HG03196 (cell line): ENCODE data around the gene CLEC18A.
"Not testable (repeated sequence)": the region's sequence is repeated elsewhere in the genome, so short reads cannot be mapped to it uniquely, and the experiment has no call there.

ENCODE experiments used
- ATAC-seq: cut with Tn5 transposase; IDR thresholded peaks from one replicate; pipeline ENCODE4 v1.9.1; 2021; ENCODE audit not compliant: unreplicated experiment

Gene CLEC18A

GRCh38 chr16:69950411-69950810, 723 bp upstream of the CLEC18A start:
- ATAC-seq = not testable (repeated sequence)

DNA sequence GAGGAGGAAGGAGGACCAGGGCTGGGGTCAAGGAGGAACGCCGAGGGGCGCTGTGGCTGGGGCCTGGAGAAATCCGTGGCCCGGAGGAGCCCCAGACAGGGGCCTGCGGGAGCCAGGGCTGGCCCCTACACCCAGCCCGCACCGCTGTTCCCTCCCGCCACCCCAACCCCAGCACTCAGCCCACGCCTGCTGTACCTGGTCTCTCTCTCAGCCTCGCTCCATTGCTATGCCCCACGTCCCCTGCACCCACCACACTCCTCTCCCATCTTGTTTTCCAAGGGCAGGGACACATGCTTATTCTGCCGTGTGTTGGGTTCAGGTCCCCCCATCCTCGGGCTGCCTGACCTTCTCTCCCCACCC, 518 bp downstream of the CLEC18A start:
- ATAC-seq = not testable (repeated sequence)

DNA sequence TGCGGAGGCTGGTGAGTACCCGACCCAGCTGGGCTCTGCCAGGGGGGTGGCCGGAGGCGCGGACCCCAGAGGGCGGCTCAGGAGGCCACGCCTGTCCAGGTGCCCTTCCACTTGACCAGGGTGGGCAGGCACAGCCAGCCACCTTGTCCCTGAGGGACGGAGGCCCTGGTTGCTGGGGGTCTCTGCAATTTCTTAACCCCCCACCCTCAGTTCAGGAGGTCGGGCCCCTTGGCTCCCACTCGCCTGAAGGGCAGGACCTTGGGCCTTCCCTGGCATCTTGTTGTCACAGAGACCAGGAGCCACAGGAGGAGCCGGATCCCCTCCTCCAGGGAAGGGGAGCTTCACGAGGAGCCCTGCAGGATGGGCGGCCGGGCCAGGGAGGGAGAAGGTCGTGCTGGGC, 982 bp downstream of the CLEC18A start:
- not testable (repeated sequence) for ATAC-seq

- ATAC-seq = not testable (repeated sequence)
Observed at GRCh38 chr16:69952572-69953355, 1.6 kb downstream of the CLEC18A start.

DNA sequence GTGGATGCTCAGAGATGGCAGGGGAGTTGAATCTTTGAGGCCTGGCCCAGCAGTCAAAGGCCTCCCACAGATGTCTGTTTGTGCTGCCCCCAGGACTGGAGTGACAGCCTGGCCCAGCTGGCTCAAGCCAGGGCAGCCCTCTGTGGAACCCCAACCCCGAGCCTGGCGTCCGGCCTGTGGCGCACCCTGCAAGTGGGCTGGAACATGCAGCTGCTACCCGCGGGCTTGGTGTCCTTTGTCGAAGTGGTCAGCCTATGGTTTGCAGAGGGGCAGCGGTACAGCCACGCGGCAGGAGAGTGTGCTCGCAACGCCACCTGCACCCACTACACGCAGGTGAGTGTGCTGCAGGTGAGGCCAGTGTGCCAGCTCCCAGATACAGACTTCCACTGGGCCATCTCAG, 3.1 kb downstream of the CLEC18A start:
- ATAC-seq = not testable (repeated sequence)

DNA sequence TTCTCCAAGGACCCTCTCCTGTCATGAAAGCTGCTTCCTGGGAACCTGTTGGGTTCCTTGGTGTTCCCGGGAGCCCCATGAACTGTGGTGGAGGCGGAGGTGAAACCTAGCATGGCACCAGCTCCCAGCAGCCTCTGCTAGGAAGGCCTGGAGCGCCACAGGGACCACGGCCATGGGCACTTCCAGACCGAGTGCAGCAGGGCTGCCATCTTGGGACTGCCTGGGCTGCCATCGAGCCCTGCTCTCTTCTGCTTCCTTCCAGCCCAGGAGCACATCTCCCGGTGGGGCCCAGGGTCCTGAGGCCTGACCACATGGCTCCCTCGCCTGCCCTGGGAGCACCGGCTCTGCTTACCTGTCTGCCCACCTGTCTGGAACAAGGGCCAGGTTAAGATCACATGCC, 12.2 kb downstream of the CLEC18A start:
- ATAC-seq = not testable (repeated sequence)

DNA sequence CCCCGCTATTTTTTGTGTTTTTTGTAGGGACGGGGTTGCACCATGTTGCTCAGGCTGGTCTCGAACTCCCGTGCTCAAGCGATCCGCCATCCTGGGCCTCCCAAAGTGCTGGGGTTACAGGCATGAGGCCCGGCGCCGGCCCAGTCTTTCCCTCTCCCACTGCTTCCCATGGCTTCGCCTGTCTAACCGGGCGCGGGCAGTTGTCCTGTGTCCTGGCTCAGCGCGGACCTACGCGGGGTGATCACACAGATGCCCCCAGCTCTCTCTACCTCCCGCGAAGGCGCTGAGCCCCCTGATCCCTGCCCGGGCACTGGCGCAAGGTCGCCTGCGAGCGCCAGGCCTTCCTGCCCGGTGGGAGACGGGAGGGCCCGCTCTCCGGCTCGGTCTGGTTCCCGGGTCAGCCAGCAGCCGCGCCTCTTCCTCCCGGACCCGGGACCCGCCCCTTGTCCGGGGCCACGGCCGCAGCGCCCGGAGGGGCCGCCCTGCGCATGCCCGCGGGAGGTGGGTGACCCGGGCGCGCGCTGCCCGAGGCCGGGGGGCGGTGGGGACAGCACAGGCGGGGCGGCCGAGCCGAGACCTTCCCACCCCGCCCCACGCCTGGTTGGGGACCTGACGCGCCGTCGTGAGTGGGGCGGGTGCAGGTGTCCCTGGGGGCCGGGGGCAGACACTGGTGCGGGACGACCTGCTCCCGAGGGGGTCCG, 14.0 kb downstream of the CLEC18A start:
- not testable (repeated sequence) for ATAC-seq

DNA sequence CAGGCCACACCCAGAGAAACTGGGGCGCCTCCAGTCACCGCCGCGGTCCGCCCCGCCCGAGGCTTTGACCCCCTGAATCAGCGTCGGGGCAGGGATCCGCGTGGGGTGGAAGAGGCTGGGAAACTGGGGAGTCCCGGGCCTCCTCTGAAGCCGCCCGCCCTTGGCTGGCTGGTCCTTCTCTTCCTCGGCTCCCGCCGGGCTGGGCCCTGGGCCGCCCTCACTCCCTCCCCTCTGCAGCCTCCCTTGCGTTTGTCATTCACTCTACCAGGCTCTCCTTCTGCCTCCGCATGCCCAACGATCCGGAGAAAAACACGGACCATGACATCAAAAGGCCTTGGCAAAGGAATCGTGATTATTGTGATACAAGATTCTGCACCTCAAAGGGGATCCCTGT, 14.5 kb downstream of the CLEC18A start:
- ATAC-seq = not testable (repeated sequence)

DNA sequence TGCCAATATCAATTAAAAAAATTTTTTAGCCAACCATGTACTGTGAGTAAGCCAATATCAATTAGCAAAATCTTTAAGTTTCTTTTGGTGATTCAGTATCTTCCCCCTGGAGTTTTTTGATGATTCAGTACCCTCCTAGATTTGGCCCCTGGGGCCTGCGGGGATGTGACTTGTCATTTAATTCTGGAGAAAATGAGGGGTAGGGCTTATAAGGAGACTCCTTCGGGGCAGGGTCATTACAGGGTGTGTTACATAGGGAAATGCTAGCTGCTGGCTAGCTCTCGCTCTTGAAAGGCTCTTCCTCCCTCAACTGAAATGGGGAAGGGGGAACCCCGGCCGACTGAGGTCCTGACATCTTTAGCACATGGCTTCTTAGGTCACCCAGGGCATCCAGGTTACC, 16.6 kb downstream of the CLEC18A start:
- not testable (repeated sequence) for ATAC-seq

GRCh38 chr16:69968125-69968524, 17.0 kb downstream of the CLEC18A start:
- ATAC-seq = not testable (repeated sequence)

GRCh38 chr16:69969657-69970056, 18.5 kb downstream of the CLEC18A start:
- not testable (repeated sequence) for ATAC-seq

GRCh38 chr16:69972120-69972519, 21.0 kb downstream of the CLEC18A start:
- not testable (repeated sequence) for ATAC-seq

DNA sequence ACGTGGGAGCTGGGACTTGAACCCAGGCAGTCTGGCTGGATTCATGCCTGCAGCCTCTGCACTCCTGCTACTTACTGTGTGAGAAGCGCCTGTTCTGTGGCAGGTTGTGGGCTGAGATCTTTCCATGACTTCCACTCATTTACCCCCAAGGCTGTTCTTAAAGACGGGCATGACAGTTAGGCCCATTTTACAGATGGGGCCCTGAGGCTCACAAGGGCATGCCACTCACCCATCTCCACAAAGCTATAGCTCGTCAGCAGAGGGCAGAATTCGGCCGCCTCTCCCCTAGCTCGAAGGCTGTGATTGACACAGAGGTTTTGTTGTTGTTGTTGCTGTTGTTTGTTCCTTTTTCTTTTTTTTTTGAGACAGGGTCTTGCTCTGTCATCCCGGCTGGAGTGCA, 21.8 kb downstream of the CLEC18A start:
- not testable (repeated sequence) for ATAC-seq

DNA sequence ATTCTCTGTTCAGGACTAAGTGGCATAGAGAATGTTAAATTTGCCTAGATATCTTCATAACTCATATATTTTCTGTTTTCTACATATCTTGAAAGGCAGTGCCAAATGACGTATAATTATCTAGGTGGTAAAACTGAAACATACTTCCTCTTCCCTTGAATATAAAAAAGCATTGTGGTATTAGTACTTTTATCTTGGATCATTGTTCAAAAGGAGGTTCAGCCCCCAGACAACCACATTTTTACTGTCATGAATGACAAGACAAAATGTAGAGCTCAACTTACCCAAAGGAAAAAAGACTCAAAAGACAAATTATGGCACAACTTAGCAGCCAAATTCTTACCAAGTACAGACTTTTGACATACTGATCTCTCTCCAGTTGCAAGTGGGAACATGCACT, 34.1 kb downstream of the CLEC18A start:
- not testable (repeated sequence) for ATAC-seq

DNA sequence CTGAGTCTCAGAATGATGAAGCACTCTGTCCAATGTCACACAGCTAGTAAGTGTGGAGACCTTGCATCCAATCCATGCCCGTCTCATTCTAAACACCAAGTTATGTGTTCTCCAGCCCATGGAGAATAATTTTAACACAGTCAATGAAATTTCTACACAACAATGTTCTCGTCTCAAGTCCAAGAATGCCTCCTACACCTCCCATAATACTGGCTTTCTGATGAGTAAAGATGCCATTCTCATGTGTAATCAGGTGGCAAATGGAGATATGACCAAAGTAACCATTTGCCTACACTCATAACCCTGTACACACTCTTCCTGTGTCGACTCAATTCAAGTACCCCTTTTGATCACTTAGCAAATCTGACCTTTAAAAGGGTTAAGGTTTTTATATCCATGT, 46.8 kb downstream of the CLEC18A start:
- not testable (repeated sequence) for ATAC-seq

GRCh38 chr16:69999801-70000200, 48.7 kb downstream of the CLEC18A start:
- not testable (repeated sequence) for ATAC-seq

GRCh38 chr16:70003511-70003910, 52.4 kb downstream of the CLEC18A start:
- not testable (repeated sequence) for ATAC-seq

DNA sequence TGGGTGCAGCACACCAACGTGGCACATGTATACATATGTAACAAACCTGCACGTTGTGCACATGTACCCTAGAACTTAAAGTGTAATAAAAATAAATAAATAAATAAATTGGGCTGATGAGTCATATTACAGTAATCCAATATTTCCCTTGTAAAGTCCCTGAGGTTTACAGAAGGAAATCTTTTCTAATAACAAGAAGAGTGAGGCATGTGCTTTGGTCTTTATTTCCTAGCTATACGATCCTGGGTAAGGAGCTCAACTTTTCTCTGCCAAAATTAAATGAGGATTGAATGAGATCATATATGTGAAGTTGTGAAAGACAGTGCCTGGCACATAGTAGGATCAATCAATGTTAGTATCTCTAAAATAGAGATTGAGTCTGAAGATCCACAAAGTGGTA, 57.5 kb downstream of the CLEC18A start:
- not testable (repeated sequence) for ATAC-seq

DNA sequence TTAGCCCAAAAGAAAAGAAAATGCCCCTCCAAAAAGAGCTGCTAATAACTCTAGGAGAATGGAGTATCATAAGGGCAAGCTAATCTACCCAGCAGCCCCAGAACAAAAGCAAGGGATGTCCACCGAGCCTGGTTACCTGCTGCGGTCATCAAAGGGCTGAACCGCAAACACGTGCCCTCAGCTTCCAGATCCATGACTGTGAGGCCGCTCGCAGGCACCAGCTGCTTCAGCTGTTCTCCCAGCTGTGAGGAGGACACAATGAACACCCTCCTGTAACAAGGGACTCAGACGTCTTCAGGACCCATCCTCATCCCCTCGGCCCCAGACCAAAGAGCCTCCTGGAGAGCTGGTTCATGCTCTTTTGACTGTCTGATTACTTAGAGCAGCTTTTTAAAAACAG, 59.5 kb downstream of the CLEC18A start:
- ATAC-seq = not testable (repeated sequence)

GRCh38 chr16:70011120-70011519, 60.0 kb downstream of the CLEC18A start:
- not testable (repeated sequence) for ATAC-seq

DNA sequence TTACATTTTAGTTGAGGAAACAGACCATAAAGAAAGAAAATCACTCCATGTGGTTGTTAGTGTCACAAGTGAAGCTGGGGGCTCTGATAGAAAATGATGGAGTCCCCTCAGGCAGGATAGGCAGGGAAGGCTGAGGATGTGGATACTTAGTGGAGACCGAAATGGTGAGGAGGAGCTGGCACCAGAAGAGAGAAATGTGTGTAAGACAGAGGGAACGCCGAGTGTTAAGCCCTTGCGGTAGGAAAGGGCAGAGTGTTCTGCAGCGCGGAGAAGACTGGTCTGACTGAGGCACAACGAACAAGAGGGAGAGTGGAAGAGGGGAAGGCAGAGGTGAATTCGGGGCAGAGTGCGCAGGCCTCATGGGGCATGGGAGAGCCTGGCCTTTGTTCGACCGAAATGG, 61.2 kb downstream of the CLEC18A start:
- not testable (repeated sequence) for ATAC-seq

DNA sequence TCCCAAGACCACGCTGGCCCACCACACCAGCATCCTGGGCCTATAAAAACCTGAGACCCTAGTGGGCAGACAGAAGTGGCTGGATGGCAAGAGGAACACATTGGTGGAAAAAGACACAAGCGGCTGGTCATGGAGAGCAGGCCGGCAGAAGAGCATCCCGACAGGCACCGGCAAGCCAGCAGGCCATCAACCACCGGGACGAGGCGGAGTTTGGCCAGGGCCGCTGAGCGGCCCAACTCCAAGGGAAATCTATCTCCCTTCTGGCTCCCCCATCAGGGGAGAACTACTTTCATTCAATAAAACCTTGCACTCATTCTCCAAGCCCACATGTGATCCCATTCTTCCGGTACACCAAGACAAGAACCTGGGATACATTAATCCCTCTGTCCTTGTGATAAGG, 61.8 kb downstream of the CLEC18A start:
- not testable (repeated sequence) for ATAC-seq
